ENCODE data around the gene HIVEP3.

HIVEP3 gene

DNA sequence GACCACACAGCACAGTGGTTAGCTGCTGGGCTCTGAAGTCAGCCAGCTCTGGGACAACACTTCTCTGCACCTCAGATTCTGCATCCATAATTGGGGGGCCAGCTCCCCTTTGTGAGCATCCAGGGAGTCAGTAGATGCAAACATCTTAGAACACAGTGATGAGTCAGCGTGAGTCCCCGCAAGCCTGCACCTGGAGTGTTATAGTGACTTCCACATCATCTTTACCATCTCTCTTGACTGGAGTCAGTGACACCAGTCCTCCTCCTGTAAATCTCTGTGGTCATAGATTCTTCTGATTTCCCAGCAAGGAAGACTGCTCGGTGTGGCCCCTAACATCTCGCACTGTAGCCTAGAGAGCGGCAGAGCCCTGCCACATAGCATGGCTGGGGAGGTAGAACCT, 420.3 kb downstream of the HIVEP3 start:
- H3K36me3 Mint-ChIP-seq = no peaks in the 10 kb centered on the region
- H3K4me1 Mint-ChIP-seq = peaks cover 3 to 8% of the 10 kb centered on the region in 2 donors

DNA sequence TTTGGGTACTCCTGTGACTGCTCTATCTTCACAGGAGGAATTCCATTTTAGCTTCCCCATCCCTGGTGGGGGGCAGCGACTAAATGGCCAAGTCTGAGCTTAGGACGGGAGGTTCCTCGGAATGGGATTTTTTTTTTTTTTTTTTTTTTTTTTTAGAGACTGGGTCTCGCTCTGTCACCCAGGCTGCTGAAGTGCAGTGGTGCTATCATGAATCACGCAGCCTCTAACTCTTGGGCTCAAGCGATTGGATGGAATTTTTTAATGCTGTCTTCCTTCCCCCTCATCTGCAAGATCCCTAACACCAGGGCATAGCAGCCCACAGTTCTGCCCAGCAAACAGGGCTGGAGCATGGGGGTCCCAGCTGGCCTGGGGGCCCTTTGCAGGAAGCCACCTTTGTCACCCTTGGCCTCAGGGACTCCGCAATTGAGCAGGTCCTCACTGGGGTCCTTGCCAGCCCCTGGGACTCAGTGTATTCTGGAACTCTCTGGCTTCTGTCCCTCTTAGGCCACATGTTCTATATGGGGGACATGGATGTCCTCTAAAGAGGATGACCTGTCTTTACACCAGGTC, 421.2 kb downstream of the HIVEP3 start:
- Mint-ChIP-seq H3K27me3 (peaks cover 22 to 27% of the 10 kb centered on the region in 2 donors), H3K9me3 (no peaks in the 10 kb centered on the region), H3K4me3 (no peak overlapping the region), H3K36me3 (no peaks in the 10 kb centered on the region), H3K27ac (no peak overlapping the region), H3K4me1 (peaks cover 3 to 8% of the 10 kb centered on the region in 2 donors)
- no peak for ATAC-seq (replicated peaks)
- no peak for DNase-seq

More for the DNA sequence above, 420.3 kb downstream of the HIVEP3 start:
- H3K27ac Mint-ChIP-seq = no peak overlapping the region
- no peaks in the 10 kb centered on the region for H3K9me3 Mint-ChIP-seq
- ATAC-seq (replicated peaks) (no peak), DNase-seq (no peak)
- peaks cover 22 to 27% of the 10 kb centered on the region in 2 donors for H3K27me3 Mint-ChIP-seq
- no peak overlapping the region for H3K4me3 Mint-ChIP-seq

DNA sequence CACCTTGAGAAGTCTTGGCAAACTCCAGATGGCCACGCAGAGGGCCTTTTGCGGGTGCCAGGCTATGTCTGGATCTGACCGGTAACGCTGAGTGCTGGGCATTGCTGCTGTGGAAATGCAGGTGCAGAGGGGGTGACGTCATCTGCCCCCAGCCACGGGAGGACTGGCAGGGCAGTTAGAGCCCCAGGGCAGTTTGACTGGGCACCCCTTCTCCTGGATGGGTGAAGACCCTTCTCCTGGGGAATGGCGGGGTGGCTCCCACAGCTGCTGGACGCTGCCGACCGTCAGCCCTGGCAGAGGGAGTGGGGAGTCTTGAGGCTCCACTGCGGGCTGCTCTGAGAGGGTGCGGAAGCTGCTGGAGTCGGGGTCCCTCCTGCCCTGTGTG, 421.7 kb downstream of the HIVEP3 start:
- Mint-ChIP-seq H3K9me3 (no peaks in the 10 kb centered on the region), H3K4me3 (peak overlapping the region; percentile 13 to 22), H3K4me1 (peaks cover 3 to 8% of the 10 kb centered on the region in 2 donors), H3K36me3 (no peaks in the 10 kb centered on the region), H3K27me3 (peaks cover 22 to 27% of the 10 kb centered on the region in 2 donors), H3K27ac (no peak overlapping the region)
- no peak for ATAC-seq (replicated peaks)
- no peak for DNase-seq

DNA sequence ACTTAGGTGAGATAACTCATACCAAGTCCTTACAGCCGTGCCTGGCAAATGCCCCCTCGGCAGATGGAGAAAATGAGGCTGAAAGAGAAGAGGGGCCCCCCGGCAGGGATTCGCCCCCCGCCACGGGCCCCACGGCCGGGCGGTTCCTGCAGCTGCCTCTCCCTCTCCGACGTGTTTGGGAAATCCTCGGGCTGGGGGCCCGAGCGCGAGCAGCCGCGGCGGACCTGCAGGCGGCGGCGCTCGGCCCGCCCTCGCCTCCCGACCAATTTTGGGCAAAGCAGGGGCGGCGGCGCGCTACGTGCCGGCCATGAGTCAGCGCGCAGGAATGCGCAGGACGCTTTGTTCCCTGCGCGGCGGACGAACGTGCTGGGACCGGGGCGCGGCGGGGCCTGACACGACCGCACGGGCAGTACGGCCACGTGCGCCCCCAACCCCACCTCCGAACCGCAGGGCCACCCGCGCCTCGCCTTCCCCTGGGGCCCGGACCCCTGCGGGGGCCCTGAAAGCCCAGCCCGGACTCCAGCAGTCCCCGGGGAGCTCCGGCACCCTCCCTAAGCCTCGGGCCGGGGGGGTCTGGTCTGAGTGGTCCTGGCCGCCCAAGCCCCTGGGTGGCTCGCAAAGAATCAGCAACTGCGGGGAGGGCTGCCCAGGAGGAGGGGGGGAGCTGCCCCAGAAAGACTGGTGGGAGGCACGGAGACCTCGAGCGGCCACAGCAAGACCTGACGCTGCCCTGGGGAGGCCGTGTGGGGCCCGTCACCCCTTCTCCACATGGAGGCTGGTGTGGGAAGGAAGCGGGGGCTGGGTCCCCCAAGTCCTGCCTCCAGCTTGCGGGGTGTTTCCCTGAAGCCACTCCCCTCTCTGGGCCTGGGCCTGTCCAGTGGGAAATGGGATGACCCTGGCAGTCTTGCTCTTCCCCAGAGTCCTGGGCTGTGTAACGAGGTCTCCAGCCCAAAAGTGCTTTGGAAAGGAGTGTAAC, 422.4 kb downstream of the HIVEP3 start:
- Mint-ChIP-seq H3K4me3 (peak overlapping the region; percentile 36 to 49), H3K4me1 (peaks cover 3 to 8% of the 10 kb centered on the region in 2 donors), H3K27ac (no peak overlapping the region), H3K9me3 (no peaks in the 10 kb centered on the region), H3K27me3 (peaks cover 22 to 27% of the 10 kb centered on the region in 2 donors), H3K36me3 (no peaks in the 10 kb centered on the region)
- ATAC-seq (replicated peaks) (peak; percentile 72 to 76), DNase-seq (no peak)

DNA sequence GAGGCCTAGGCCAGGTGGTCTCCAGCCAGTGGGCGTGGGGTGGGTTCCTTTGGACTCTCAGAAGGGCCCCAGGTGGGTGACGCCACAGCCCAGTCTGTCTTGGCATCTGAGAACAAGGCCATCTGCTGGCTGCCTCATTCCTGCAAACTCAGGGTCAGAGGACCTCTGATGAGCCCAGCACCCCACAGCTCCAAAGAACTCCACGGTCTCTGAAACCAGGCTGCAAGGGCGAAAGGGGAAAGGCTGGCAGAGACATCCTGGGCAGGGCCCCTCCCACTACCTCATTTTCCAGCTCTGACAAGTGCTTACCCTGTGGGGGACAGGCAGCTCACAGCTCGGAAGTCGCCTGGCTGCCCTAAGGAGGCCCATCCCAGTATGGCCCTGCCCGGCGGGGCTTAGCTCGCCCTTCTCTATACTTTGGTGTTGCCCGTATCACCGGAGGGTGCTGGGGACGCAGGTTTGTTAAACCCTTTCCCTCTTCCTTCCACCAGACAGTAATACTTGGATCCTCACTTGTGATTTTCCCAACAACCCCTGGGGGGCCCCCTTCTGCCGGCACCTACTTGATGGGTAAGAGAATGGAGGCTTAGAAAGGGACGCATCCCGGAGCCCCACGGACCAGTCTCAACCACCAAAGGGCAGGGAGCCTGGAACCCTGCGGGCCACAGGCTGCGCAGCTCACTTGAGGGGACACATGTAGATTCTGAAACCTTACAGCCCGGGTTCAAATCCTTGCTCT, 423.3 kb downstream of the HIVEP3 start:
- H3K4me3 Mint-ChIP-seq = peak overlapping the region; percentile 36 to 49
- peak in 1 of 2 donors; percentile 8 for ATAC-seq (replicated peaks)

DNA sequence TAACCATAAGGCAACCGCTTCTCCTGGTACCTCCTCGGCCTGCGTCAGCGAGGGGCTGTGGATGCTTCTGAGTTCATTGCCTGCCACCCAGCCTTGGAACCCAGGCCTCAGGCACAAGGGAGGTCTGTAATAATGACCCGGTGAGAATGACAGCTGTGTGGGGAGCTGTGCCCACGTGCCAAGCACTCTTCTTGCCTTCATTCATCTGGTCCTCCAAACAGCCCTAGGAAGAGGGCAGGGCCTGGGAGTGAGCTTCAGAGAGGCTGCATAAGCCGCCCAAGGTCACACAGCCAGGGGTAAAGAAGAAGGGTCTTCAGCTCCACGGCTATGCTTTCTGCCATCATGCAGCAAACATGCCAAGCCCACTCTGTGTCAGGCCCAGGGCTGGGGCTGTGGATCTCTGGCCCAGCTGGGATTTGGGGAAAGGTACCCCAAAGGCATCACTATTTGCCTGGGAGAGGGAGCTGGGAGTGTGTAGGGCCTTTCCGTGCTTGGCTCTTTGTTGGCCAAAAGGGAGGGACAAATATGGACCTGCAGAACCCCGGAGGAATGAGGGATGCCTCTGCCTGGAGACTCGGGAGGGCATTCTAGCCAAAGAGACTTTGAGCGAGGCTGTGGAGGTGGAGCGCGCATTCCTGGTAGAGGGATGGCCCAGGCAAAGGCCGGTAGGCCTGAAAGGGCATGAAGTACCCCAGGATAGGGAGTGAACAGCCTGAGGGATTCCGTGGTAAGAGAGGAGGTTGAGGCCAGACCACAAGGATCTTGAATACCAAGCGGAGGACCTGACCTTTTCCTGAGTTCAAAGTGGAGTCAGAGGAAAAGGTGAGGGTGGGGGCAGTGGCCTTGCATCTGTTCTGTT, 424.1 kb downstream of the HIVEP3 start:
- DNase-seq (no peak), ATAC-seq (replicated peaks) (no peak)
- peaks cover 3 to 4% of the 10 kb centered on the region in 2 donors for H3K9me3 Mint-ChIP-seq
- peaks cover 28 to 32% of the 10 kb centered on the region in 2 donors for H3K27me3 Mint-ChIP-seq
- H3K4me1 Mint-ChIP-seq = peaks cover 3 to 8% of the 10 kb centered on the region in 2 donors
- no peaks in the 10 kb centered on the region for H3K36me3 Mint-ChIP-seq
- no peak overlapping the region for H3K4me3 Mint-ChIP-seq
- H3K27ac Mint-ChIP-seq = no peak overlapping the region

More for the DNA sequence above, 423.3 kb downstream of the HIVEP3 start:
- Mint-ChIP-seq H3K9me3 (no peaks in the 10 kb centered on the region), H3K4me1 (peaks cover 3 to 8% of the 10 kb centered on the region in 2 donors), H3K27ac (no peak overlapping the region), H3K36me3 (no peaks in the 10 kb centered on the region), H3K27me3 (peaks cover 22 to 27% of the 10 kb centered on the region in 2 donors)
- no peak for DNase-seq

DNA sequence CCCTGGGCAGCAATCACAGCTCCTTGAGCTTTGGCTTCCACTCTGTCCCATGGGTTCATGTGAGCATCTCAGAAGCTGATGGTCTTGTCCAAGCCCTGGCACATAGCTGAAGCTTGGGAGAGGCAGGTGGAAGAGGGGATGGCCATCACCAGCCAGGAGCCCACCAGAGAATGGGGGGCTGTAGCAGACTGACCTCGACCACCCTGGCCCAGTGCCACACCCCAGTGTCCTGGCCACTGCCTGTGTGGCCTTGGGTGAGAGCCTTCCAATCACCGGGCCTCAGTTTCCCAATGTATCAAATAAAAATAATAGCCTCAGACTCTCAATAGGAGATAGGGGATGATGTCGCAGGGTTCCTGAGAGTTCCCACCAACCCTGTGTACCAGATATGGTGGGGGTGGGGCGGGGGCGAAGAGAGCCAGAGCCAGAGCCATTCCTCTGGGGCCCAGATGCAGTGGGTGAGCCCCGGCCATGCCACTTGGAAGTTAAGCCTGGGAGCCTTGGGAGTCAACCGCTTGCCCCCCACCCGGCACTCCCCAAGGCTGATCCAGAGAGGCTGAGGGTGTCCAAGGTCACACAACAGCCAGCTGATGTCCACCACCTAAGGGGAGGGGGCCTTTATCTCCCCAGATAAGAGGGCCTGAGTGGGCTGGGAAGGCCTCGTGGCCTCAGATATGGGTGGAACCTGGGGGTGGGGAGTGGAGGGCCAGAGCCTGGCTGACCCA, 424.9 kb downstream of the HIVEP3 start:
- no peak for ATAC-seq (replicated peaks)
- peaks cover 3 to 8% of the 10 kb centered on the region in 2 donors for H3K4me1 Mint-ChIP-seq
- no peak overlapping the region for H3K4me3 Mint-ChIP-seq
- peaks cover 32 to 38% of the 10 kb centered on the region in 2 donors for H3K27me3 Mint-ChIP-seq
- H3K27ac Mint-ChIP-seq = no peak overlapping the region
- peaks cover 3 to 8% of the 10 kb centered on the region in 2 donors for H3K9me3 Mint-ChIP-seq
- DNase-seq = no peak
- no peaks in the 10 kb centered on the region for H3K36me3 Mint-ChIP-seq

DNA sequence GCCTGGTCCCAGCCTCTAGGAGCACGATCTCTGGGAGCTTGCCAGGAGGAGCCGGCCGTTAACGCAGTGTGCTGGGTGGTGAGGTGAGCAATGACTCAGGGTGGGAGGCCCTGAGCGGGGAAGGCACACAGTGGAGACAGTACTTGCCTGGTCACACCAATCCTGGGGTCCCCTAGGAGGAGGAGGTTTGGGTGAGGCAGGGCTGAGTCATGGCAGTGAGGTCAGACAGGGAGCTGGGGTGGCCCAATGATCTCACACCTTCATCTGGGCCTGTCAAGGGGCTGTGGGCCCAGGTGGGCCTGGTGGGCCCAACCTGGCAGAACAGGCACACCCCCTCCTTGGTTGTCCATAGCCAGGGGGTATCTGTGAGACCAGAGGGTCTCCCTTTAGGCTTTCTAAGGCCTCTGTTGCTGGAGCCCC, 425.6 kb downstream of the HIVEP3 start:
- peaks cover 3 to 8% of the 10 kb centered on the region in 2 donors for H3K4me1 Mint-ChIP-seq
- H3K27ac Mint-ChIP-seq = no peak overlapping the region
- DNase-seq (no peak), ATAC-seq (replicated peaks) (no peak)
- H3K27me3 Mint-ChIP-seq = peaks cover 38 to 39% of the 10 kb centered on the region in 2 donors
- peaks cover 3 to 8% of the 10 kb centered on the region in 2 donors for H3K9me3 Mint-ChIP-seq
- no peak overlapping the region for H3K4me3 Mint-ChIP-seq
- H3K36me3 Mint-ChIP-seq = no peaks in the 10 kb centered on the region

DNA sequence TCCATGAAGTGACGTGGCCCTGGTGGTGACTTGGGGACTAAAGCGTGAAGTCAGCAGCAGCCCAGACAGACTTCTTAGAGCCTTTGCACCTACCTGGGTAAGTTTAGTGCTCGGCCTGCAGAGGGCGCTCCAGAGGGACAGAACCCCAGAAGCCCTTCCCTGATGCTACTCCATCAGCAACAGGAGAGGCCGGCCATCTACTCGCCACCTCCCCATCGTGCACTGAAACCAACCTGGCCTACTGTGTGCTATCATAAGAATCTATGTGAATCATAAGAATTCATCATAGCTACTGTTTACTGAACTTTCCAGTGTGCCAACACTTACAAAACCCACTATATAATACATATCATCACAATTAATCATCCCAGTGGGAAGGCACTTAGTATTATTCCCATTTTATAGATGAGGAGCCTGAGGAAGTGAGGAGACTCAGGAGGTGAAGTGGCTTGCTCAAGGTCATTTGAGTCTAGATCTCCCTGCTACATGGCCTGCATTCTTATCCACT, 426.3 kb downstream of the HIVEP3 start:
- H3K4me1 Mint-ChIP-seq = peaks cover 3 to 12% of the 10 kb centered on the region in 2 donors
- ATAC-seq (replicated peaks) (peak; percentile 25 to 26), DNase-seq (no peak)
- no peak overlapping the region for H3K27ac Mint-ChIP-seq
- peaks cover 3 to 8% of the 10 kb centered on the region in 2 donors for H3K9me3 Mint-ChIP-seq
- no peak overlapping the region for H3K4me3 Mint-ChIP-seq
- H3K27me3 Mint-ChIP-seq = peaks cover 39 to 43% of the 10 kb centered on the region in 2 donors
- no peaks in the 10 kb centered on the region for H3K36me3 Mint-ChIP-seq

DNA sequence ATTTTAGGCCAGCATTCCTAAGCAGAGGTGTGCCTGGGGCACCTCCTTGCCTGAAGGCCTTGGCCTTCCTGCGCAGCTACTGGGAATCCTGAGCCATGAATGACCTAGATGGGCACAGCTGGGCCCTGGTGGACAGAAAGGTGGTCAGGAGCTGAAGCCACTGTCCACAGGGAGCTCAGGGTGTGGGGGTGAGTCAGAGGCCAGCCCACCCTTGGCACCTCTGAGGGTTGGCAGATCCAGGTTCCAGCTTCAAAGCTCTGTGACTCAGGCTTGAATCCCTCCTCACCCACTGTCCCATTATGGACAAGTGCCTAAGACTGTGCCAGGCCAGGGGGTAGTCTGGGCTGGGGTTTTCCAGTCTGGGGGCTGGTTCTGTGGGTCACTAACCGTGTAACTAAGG, 427.8 kb downstream of the HIVEP3 start:
- H3K9me3 Mint-ChIP-seq = peaks cover 3 to 8% of the 10 kb centered on the region in 2 donors
- ATAC-seq (replicated peaks) = no peak
- no peak overlapping the region for H3K27ac Mint-ChIP-seq
- H3K36me3 Mint-ChIP-seq = no peaks in the 10 kb centered on the region
- DNase-seq = no peak
- peaks cover 42 to 51% of the 10 kb centered on the region in 2 donors for H3K27me3 Mint-ChIP-seq
- H3K4me1 Mint-ChIP-seq = peaks cover 15 to 26% of the 10 kb centered on the region in 2 donors
- H3K4me3 Mint-ChIP-seq = no peak overlapping the region

DNA sequence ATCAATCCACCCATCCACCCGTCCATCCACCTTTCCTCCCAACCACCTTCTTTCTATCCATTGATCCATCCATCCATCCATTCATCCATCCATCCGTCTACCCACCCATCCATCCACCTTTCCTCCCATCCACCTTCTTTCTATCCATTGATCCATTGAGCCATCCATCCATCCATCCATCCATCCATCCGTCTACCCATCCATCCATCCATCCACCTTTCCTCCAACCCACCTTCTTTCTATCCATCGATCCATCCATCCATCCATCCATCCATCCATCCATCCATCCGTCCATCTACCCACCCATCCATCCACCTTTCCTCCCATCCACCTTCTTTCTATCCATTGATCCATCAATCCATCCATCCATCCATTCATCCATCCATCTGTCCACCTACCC, 429.2 kb downstream of the HIVEP3 start:
- Mint-ChIP-seq H3K4me3 (no peak overlapping the region), H3K36me3 (no peaks in the 10 kb centered on the region), H3K27ac (no peak overlapping the region), H3K4me1 (peaks cover 14 to 21% of the 10 kb centered on the region in 2 donors), H3K27me3 (peaks cover 30 to 41% of the 10 kb centered on the region in 2 donors), H3K9me3 (peaks cover 3 to 8% of the 10 kb centered on the region in 2 donors)
- no peak for DNase-seq
- no peak for ATAC-seq (replicated peaks)

DNA sequence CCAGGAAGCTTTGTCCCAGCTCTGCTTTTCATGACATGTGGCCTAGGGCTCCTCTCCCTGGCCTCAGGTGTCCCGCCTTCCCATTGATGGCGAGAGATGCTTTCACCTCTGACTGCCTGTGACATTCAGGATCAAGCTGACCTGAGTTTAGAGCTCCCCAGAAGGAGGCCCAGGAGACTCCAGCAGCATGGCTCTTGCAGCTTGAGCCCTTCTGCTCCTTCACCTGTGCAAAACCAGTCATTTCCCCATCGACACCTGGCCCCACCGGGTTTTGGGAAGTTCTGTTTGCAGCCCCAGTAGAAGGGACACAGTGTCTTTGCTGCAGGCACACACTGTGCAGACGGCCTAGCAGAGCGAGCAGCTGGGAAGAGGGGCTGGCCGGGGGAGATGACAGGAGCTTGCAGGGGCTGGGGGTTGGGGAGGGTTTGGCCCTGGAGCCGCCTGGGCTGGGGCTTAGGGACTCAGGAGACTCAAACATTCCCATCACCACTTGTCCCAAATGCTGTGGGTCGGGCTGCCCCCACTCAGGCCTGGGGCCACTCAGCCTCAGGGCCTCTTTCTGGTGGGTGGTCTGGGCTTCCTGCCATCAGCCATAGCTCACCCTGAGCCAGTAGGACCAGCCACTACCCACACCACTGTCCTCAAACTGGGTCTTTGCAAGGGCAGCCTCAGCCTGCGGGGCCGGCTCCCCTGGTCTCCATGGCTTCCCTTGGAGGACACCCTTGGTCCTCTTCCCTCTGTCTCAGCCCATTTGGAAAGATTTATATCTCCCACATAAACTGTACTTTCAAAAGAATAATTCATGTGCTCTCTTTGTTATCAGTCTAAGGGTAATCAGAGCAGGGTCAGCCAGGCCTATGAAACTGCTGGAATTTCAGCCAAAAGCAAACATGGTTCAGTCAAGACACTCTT, 430.4 kb downstream of the HIVEP3 start:
- Mint-ChIP-seq H3K36me3 (no peaks in the 10 kb centered on the region), H3K4me1 (peaks cover 14 to 21% of the 10 kb centered on the region in 2 donors), H3K27me3 (peaks cover 33 to 46% of the 10 kb centered on the region in 2 donors), H3K4me3 (no peak overlapping the region), H3K9me3 (peaks cover 3 to 8% of the 10 kb centered on the region in 2 donors), H3K27ac (peak overlapping the region; percentile 44)
- ATAC-seq (replicated peaks) = no peak
- DNase-seq = no peak

All from stimulated activated naive B cell treated with anti-CD40 and anti-IgM and Interleukin-4, amounts not matched to agents 10 μg/mL and 1 μg/mL and 100 μg/mL, for 72 hours (primary cell).